ENCODE measurements around the gene ZNF469. TPM values are rescaled to one million over a fixed set of nuclear protein-coding genes. Genes with fewer than 3 reads are reported as not detected.

The ZNF469 gene
- total and polyA plus RNA-seq, 9 of the 15 experiments (the other 6 are each of a cell fraction or from before 2014, with no cell fraction given): 0.01 to 0.04 TPM; not detected in 7

DNA sequence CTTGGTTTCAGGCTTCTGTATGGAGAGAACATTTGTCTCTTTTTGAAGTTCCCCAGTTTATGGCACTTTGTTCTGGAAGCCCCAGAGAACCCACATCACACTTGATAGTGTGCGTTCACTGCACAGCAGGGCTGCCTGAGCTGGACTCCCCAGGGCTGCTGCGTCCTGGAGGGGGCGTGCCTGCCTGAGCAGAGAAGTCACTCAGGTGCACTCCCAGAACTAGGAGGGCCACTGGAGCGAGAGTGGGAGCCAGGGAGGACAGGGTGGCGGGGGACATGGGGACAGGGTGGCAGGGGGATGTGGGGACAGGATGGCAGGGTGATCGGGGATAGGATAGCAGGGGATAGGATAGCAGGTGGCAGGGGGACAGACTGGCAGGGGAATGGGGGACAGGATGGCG is 43.9 kb upstream of the ZNF469 start (continued):
- TF ChIP-seq CHD7 (IDR thresholded peaks at IDR 0.05; ENCODE audit: low read depth, low read length) (no peak), CTCF (IDR thresholded peaks at IDR 0.05 in 2 of 3, conservative IDR thresholded peaks at IDR 0.05 in 1 of 3; ENCODE audit: insufficient read depth in 2 of 3, low read depth in 1 of 3, low read length in 3 of 3) (peak in 1 of 3 experiments; percentile 14; a peak in 1 of 6 replicates), TOE1 (IDR thresholded peaks at IDR 0.05; ENCODE audit: borderline replicate concordance) (no peak), TOE1 (CRISPR knock-in tag; IDR thresholded peaks at IDR 0.05; ENCODE audit: borderline replicate concordance, low read depth) (no peak), ZNF785 (CRISPR knock-in tag; IDR thresholded peaks at IDR 0.05) (no peak), CBX5 (IDR thresholded peaks at IDR 0.05; ENCODE audit: borderline replicate concordance, low read depth) (no peak)

Data from K562 (cell line).